Measurements from ENCODE around the gene RFX3.

GRCh38 chr9:3251309-3251708 lies 274.5 kb downstream of the RFX3 start:
- TF ChIP-seq CTCF (IDR thresholded peaks at IDR 0.05) (no peak), REST (IDR thresholded peaks at IDR 0.05; ENCODE audit: insufficient read depth in 1 of 2, low read depth in 2 of 2, low read length in 1 of 2) (no peak), SIN3A (IDR thresholded peaks at IDR 0.05; ENCODE audit: borderline replicate concordance, insufficient read depth, low read depth, low read length) (no peak), TCF7L2 (IDR thresholded peaks at IDR 0.05; ENCODE audit: low read depth, low read length) (no peak)

Measured in Panc1 (cell line).